HG03342 (cell line): ENCODE data around the gene CREBBP.
"Not testable (repeated sequence)": the region's sequence is repeated elsewhere in the genome, so short reads cannot be mapped to it uniquely, and the experiment has no call there.

Source experiments
- ATAC-seq: cut with Tn5 transposase; IDR thresholded peaks from one replicate; pipeline ENCODE4 v1.9.1; 2021; ENCODE audit warnings: mild to moderate bottlenecking, moderate library complexity; ENCODE audit not compliant: unreplicated experiment

CREBBP gene

GRCh38 chr16:3717235-3718018 lies 163.1 kb downstream of the CREBBP start, which contains the start of gene TRAP1:
TRAP1 (minus strand) TSS chr16:3717524; CDS start chr16:3717508, 16 bp downstream.
- ATAC-seq, result peak; percentile 89

DNA sequence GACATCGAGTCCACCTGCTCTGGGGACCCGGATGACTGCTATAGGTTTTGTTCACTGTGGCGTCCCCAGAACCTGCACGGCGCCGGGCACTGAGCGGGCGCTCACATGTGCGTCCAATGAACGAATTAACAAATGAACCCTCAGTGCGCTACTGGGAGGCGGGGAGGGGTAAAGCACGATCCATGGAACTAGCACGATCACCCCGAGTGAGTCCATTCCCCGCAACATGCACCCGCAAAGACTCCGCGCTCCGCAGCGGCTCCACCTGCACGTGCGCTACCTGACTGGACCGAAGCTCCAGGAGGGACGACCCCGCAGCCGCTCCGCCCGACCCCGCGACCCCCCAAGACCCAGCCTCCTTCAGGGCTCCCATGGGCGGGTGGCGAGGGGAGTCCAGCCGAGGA lies 163.7 kb downstream of the CREBBP start:
- ATAC-seq, result no peak

- no peak for ATAC-seq
Measured at GRCh38 chr16:3715430-3715829, 165.1 kb downstream of the CREBBP start.

DNA sequence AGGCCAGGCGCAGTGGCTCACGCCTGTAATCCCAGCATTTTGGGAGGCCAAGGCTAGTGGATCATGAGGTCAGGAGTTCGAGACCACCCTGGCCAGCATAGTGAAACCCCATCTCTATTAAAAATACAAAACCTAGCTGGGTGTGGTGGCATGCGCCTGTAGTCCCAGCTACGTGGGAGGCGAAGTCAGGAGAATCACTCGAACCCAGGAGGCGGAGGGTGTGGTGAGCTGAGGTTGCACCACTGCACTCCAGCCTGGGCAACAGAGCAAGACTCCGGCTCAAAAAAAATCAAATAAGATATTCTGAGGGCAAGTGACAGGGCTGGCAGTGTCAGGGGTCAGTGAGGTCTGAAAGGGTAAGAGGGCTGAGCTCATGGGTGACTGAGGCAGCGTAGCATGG lies 166.1 kb downstream of the CREBBP start:
- not testable (repeated sequence) for ATAC-seq

- ATAC-seq, result no peak
Measured at GRCh38 chr16:3713587-3714242, 166.8 kb downstream of the CREBBP start.

- no peak for ATAC-seq
Measured at GRCh38 chr16:3712861-3713372, 167.6 kb downstream of the CREBBP start.

DNA sequence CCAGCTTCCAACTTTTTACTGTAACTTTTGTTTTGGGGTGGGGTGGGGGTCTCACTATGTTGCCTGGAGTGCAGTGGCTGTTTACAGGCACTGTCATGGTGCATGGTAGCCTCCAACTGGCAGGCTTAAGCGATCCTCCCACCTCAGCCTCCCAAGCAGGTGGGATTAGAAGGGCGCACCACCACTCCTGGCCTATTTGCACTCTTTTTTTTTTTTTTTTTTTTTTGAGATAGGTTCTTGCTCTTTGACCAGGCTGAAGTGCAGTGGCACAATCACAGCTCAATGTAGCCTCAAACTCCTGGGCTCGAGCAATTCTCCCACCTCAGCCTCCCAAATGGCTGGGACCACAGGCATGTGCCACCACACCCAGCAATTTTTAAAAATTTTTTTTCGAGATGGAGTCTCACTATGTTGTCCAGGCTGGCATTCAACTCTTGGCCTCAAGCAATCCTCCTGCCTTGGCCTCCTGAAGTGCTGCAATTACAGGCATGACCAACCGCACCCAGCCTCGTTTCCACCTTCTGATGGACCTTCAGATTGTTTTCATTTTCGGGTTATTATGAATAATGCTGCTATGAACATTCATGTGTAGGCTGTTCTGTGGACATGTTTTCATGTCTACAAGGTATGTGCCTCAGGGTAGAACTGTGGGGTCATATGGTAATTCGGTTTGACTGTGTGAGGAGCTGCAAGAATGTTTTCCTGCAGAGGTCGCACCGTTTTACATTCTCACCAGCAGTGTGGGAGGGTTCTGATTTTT lies 174.1 kb downstream of the CREBBP start:
- ATAC-seq, result no peak

DNA sequence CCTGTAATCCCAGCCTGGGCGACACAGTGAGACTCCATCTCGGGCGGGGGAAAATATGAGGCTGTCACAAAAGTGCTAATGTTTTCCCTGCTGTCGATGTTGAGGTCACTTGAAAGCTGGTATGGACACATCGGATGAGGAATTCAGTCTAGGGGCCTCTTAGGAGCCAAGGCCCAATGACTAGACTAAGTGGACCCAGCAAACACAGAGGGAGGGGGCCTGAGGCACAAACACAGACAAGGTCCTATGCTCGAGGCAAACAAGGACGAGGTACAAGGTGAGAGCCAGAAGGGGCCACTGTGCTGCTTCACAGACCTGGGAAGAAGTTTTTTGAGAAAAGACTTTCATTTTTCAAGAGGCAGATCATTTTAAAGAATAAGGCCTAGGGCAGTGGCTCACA lies 178.4 kb downstream of the CREBBP start:
- no peak for ATAC-seq

GRCh38 chr16:3701531-3701930 lies 179.0 kb downstream of the CREBBP start:
- ATAC-seq, result no peak

GRCh38 chr16:3698941-3699340 lies 181.6 kb downstream of the CREBBP start:
- ATAC-seq, result no peak

GRCh38 chr16:3696425-3697218 lies 183.9 kb downstream of the CREBBP start:
- ATAC-seq, result no peak

DNA sequence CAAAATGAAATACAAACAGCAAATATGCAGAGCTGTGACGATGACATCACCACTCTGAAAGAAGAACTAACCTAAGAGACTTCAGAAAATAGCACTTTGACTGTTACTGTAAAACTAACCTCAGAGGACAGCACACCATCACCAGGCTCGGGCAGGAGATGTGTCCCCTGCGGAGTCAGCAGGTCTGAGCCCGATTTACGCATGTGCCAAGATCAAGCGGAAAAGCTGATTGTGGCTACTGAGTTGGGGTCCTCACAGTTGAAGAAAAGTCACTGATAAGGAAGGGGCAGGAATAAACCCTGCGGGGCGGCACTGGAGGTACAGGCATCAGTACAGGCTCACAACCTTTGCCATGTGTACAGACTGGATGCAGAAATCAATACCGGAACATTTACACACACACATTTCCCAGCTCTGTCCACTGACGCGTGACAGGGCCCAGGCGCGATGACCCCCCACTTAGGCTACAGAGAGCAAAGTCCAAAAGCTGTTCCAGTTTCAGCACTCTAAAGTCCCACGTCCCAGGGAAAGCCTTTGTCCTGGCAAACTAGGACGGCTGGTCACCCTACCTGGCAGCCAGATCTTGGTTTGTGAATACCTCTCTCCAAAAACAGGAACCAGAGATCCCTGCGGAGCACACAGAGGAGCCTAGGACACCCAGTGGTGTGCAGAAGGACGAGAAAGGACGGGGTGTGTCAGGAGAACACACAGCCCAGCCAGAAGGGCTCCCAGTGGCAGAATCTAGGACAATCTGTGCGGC lies 184.7 kb downstream of the CREBBP start:
- ATAC-seq, result no peak

- no peak for ATAC-seq
Measured at GRCh38 chr16:3694051-3694450, 186.5 kb downstream of the CREBBP start.

DNA sequence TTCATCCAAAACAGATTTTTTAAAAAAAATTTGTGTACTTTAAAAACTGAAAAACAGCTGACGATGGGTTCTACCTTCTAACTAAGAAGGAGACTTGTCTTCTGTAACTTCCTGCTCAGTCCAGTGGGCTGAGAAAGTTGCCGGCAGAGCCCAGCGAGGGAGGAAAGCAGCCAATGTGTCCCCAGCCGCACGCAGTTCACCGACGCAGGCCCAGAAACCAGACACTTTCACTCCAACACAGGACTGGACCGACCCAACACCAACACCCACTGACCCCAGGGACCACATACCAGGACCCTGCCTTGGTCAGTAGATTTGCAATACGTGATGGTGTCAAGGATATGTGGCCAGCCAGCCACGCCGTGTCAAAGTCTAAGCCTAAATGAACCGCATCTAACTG lies 188.8 kb downstream of the CREBBP start:
- ATAC-seq, result no peak

GRCh38 chr16:3690980-3691720 lies 189.4 kb downstream of the CREBBP start:
- ATAC-seq, result no peak

DNA sequence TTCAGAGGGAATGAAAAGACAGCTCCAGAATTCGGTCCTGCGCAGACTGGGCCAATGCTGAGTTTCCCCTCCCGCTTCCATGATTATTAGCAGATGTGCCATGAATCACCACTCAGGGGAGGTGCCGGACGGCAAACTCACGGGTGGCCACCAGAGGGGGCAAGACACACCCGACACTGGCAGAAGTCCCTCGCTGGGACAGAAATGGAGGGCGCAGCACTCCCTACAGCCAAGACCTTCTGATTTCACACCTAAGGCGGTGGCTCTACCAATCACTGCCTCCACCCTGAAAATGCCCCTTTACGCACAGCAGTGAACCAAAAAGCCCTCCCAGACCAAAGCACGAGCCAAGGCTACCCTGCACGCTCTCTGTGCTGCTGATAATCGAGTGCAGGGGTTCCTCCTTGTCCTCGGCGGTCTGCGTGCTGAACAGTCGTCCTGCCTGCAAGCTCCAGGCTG lies 190.0 kb downstream of the CREBBP start:
- peak; percentile 59 for ATAC-seq

DNA sequence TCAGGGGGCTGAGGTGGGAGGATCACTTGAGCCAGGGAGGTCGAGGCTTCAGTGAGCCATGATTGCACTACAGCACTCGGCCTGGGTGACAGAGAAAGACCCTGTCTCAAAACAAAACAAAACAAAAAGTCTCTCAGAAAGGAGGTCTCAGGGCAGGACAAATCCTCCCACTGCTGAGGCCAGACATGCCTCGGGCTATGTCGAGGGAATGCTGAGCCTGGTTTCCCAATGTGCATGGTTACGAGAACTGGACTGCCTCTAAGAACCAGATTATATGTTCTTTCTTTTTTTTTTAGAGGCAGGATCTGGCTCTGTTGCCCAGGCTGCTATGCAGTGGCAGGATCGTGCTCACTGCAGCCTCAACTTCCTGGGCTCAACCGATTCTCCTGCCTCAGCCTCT lies 190.8 kb downstream of the CREBBP start:
- no peak for ATAC-seq

GRCh38 chr16:3687792-3688191 lies 192.7 kb downstream of the CREBBP start:
- no peak for ATAC-seq

DNA sequence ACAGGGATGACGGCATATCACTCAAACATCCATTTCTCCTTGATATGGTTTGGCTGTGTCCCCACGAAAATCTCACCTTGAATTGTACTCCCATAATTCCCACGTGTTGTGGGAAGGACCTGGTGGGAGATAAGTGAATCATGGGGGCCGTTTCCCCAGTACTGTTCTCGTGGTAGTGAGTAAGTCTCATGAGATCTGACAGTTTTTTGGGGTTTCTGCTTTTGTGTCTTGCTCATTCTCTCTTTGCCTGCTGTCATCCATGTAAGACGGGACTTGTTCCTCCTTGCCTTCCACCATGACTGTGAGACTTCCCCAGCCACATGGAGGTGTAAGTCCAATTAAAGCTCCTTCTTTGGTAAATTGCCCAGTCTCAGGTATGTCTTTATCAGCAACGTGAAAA lies 193.5 kb downstream of the CREBBP start:
- no peak for ATAC-seq
